GM21447 (cell line): Measurements from ENCODE around the gene ARHGAP28.
"Not testable (repeated sequence)": the region's sequence is repeated elsewhere in the genome, so short reads cannot be mapped to it uniquely, and the experiment has no call there.

Source experiments
- ATAC-seq: cut with Tn5 transposase; IDR thresholded peaks from one replicate; pipeline ENCODE4 v1.9.1; 2021; ENCODE audit not compliant: unreplicated experiment

ARHGAP28 gene

GRCh38 chr18:6775237-6775636, 45.7 kb downstream of the ARHGAP28 start:
- ATAC-seq = no peak

- ATAC-seq = no peak
Observed at GRCh38 chr18:6775702-6776101, 46.2 kb downstream of the ARHGAP28 start.

GRCh38 chr18:6776188-6776587, 46.7 kb downstream of the ARHGAP28 start:
- ATAC-seq = no peak

- ATAC-seq = no peak
Observed at GRCh38 chr18:6777509-6777908, 48.0 kb downstream of the ARHGAP28 start.

GRCh38 chr18:6778459-6779247, 49.1 kb downstream of the ARHGAP28 start:
- no peak for ATAC-seq

GRCh38 chr18:6781142-6781714, 51.7 kb downstream of the ARHGAP28 start:
- no peak for ATAC-seq

- ATAC-seq = no peak
Observed at GRCh38 chr18:6781796-6782195, 52.3 kb downstream of the ARHGAP28 start.

- no peak for ATAC-seq
Observed at GRCh38 chr18:6782861-6783260, 53.3 kb downstream of the ARHGAP28 start.

- ATAC-seq = no peak
Observed at GRCh38 chr18:6784046-6784445, 54.5 kb downstream of the ARHGAP28 start.

GRCh38 chr18:6785001-6785400, 55.5 kb downstream of the ARHGAP28 start:
- ATAC-seq = no peak

GRCh38 chr18:6785411-6785810, 55.9 kb downstream of the ARHGAP28 start:
- ATAC-seq = no peak

GRCh38 chr18:6792391-6792790, 62.9 kb downstream of the ARHGAP28 start:
- no peak for ATAC-seq

GRCh38 chr18:6793455-6793854, 63.9 kb downstream of the ARHGAP28 start:
- no peak for ATAC-seq

GRCh38 chr18:6793986-6794385, 64.5 kb downstream of the ARHGAP28 start:
- no peak for ATAC-seq

GRCh38 chr18:6795307-6795706, 65.8 kb downstream of the ARHGAP28 start:
- no peak for ATAC-seq

- ATAC-seq = no peak
Observed at GRCh38 chr18:6796511-6796910, 67.0 kb downstream of the ARHGAP28 start.

GRCh38 chr18:6797171-6797570, 67.7 kb downstream of the ARHGAP28 start:
- ATAC-seq = no peak

- ATAC-seq = no peak
Observed at GRCh38 chr18:6798896-6799295, 69.4 kb downstream of the ARHGAP28 start.

- ATAC-seq = not testable (repeated sequence)
Observed at GRCh38 chr18:6800309-6800708, 70.8 kb downstream of the ARHGAP28 start.

GRCh38 chr18:6807515-6808257, 78.2 kb downstream of the ARHGAP28 start:
- no peak for ATAC-seq

GRCh38 chr18:6810191-6810590, 80.7 kb downstream of the ARHGAP28 start:
- ATAC-seq = no peak

GRCh38 chr18:6811816-6812215, 82.3 kb downstream of the ARHGAP28 start:
- no peak for ATAC-seq
